HG02840 (cell line): Measurements from ENCODE around the gene COA5.

Experiments
- ATAC-seq: cut with Tn5 transposase; IDR thresholded peaks from one replicate; pipeline ENCODE4 v1.9.1; 2021; ENCODE audit warnings: mild to moderate bottlenecking, moderate library complexity, moderate number of reproducible peaks; ENCODE audit not compliant: unreplicated experiment, low FRiP score

COA5 gene

DNA sequence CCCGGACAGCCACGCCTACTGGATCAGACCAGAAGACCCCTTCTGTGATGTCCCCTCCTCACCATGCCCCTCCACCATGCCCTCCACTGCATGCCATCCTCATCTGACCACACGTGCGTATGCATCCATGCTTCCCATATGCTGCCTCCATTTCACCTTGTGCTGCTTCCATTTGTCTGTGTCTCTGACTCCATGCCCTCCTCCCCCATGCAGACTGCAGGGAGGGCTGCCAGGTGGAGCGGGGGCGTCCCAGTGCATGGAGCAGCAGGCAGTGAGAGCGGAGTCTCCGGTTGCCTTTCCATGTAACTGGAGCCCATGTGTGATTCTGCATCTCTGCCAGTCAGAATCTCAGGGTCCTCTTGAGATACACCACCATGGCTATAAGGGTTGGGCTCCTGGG lies 52.6 kb downstream of the COA5 start:
- ATAC-seq: no peak

DNA sequence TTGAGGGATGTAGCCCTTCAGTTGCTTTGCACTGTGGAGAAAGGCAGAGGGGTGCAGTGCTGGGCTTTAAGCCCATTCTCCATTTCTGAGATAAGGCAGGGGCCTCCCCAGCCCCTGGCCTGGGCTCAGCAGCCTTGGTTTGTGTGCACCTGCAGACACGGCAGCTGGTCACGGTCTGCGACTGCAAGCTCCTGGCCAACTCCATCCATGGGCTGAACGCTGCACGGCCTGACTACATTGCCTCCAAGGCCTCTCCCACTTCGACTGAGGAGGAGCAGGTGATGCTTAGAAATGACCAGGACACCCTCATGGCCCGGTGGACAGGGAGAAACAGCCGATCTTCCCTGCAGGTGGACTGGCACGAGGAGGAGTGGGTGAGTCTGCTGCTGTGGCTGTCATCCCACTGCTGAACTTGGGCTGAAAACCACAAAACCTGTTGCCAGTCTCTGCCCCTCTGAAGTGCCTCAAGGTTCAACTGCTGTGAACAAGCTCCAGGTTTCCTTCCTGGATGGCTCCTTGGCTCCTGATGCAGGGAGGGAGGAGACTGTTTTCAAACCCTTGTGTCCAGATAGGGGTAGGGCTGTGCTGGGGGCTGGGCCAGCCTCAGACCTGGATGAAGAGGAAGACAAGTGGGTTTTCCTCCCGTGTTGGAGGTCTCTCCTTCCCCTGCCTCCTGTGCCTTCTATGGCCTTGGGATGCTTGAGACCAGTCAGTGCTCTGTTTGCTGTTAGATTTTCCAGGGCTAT lies 54.0 kb downstream of the COA5 start:
- ATAC-seq: no peak

DNA sequence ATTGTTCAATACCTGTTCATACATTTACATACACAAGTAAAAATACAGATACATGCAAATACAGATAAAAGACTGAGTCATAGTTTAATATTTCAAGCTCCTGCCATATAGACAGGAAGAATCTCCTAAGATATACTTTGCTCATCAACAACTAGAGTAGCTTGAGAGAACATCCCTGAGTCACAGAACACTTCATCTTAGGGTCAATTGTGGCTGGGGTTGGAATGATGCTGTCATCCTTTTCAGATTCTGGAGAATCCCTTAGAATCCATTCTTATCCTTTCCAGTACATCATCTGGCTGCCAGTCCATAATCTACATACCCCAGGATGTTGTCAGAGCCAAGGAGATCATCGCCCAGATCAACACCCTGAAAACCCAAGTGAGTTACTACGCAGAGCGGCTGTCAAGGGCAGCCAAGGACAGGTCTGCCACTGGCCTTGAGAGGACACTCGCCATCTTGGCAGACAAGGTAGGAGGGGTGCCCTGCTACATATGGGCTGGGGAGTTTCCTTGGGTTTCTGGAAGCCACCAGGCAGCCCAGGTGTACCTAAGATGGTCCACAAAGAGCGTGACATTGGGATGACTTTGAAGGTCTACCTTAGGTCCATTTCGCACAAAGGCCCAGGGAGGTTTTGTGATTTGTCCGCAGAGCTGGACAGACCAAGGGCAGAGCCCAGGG lies 55.7 kb downstream of the COA5 start:
- ATAC-seq: no peak

DNA sequence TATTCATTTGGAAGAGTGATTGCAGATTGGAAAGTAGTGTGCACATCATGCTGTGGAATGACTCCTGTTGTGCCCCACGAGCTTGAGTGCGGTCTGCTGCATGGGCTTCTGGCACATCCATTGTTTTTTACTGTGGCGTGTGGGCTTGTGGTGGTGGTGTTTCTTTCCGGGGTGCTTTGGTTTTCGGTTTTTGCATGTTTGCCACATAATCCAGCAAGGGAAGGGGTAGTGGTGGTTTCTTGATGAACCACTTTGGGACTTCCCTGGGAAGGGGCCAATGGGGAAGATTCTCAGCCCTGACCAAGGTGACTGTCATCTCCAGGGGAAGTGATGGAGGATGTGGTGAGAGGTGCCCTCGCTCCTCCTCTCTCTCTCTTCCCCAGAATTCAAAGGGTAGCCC lies 57.0 kb downstream of the COA5 start:
- no peak for ATAC-seq

DNA sequence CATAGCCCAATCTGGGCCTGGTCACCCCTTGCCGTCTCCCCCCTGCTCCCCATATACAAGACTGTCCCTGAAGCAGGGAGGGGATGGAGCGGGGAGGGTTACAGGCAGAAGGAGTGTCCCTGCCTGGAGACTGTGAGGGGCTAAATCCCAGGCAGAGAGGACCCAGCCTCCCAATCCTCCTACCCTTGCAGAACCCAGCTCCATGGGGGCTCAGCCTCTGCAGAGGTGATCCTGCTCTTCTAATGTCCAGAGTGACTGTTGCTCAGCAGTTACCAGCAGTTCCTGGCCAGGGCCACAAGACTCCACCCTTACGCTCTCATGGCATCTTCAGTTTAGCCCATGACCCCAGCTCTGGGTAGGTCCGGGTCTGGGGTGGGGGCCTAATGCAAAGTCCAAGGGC lies 58.1 kb downstream of the COA5 start:
- no peak for ATAC-seq
